ENCODE measurements around the gene CMSS1.

DNA sequence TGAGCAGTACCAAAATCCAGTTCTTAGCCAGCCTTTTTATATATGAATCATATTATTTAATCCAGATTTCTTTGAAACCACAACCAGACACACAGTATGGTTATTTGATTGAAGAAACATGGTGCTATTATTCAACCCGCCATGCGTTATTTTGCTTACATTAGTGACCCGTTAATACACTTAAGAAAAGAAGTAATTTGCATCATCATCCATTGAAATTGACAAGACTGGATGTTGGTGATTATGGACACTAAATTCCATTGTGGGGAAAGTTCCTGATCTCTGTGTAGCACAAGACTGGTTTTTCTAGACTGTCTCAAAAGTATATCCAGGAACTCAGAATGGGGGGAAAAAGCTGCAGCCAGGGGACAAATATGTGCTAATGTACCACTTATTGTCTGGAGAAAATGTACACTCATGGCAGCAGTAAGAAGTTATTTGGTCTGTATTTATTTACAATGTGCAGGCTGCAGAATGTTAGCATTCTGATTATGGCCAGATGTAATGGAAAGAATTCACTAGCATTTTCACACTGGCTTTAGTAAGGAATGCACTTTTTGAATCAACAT lies 216.3 kb downstream of the CMSS1 start:
- TF ChIP-seq, protein P1, sequence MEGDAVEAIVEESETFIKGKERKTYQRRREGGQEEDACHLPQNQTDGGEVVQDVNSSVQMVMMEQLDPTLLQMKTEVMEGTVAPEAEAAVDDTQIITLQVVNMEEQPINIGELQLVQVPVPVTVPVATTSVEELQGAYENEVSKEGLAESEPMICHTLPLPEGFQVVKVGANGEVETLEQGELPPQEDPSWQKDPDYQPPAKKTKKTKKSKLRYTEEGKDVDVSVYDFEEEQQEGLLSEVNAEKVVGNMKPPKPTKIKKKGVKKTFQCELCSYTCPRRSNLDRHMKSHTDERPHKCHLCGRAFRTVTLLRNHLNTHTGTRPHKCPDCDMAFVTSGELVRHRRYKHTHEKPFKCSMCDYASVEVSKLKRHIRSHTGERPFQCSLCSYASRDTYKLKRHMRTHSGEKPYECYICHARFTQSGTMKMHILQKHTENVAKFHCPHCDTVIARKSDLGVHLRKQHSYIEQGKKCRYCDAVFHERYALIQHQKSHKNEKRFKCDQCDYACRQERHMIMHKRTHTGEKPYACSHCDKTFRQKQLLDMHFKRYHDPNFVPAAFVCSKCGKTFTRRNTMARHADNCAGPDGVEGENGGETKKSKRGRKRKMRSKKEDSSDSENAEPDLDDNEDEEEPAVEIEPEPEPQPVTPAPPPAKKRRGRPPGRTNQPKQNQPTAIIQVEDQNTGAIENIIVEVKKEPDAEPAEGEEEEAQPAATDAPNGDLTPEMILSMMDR (IDR thresholded peaks at IDR 0.05): no peak
- TF ChIP-seq POLR2A (IDR thresholded peaks at IDR 0.05): no peak

Measured in heart left ventricle (tissue), 13 donors.